Measurements from ENCODE around the gene MEI4.
"Not testable (repeated sequence)": the region's sequence is repeated elsewhere in the genome, so short reads cannot be mapped to it uniquely, and the experiment has no call there.

GRCh38 chr6:77833749-77834148 is 180.9 kb downstream of the MEI4 start:
- not testable (repeated sequence) for TF ChIP-seq POLR2A (IDR thresholded peaks at IDR 0.05; ENCODE audit: low read length); GATA1 (IDR thresholded peaks at IDR 0.05; ENCODE audit: low read depth, low read length)

Data from erythroblast (primary cell).